GM18861 (cell line): ENCODE results near the gene GBP5.
A peak's percentile ranks its signal among the peaks of the same experiment; 100 is the strongest.
"Not testable (repeated sequence)": the region's sequence is repeated elsewhere in the genome, so short reads cannot be mapped to it uniquely, and the experiment has no call there.

Source experiments
- ATAC-seq: cut with Tn5 transposase; IDR thresholded peaks from one replicate; pipeline ENCODE4 v1.9.1; 2021; ENCODE audit not compliant: unreplicated experiment

Gene GBP5

GRCh38 chr1:89284078-89284763 lies 11.6 kb upstream of the GBP5 start:
- not testable (repeated sequence) for ATAC-seq

- ATAC-seq, result no peak
Measured at GRCh38 chr1:89280766-89281165, 8.1 kb upstream of the GBP5 start.

- ATAC-seq, result peak; percentile 39
Measured at GRCh38 chr1:89279011-89279466, 6.4 kb upstream of the GBP5 start.

GRCh38 chr1:89277725-89278124 lies 5.1 kb upstream of the GBP5 start:
- no peak for ATAC-seq

- ATAC-seq, result no peak
Measured at GRCh38 chr1:89276690-89277089, 4.0 kb upstream of the GBP5 start.

- no peak for ATAC-seq
Measured at GRCh38 chr1:89274411-89274857, 1.8 kb upstream of the GBP5 start.

- ATAC-seq, result no peak
Measured at GRCh38 chr1:89273324-89273778, 691 bp upstream of the GBP5 start.

- no peak for ATAC-seq
Measured at GRCh38 chr1:89271341-89272015, 1.2 kb downstream of the GBP5 start.

- no peak for ATAC-seq
Measured at GRCh38 chr1:89270423-89270822, 2.2 kb downstream of the GBP5 start.

- ATAC-seq, result no peak
Measured at GRCh38 chr1:89269277-89269676, 3.4 kb downstream of the GBP5 start.

- no peak for ATAC-seq
Measured at GRCh38 chr1:89262643-89263042, 10.0 kb downstream of the GBP5 start.

GRCh38 chr1:89261926-89262515 lies 10.6 kb downstream of the GBP5 start:
- no peak for ATAC-seq

- no peak for ATAC-seq
Measured at GRCh38 chr1:89260566-89261255, 11.9 kb downstream of the GBP5 start.

- ATAC-seq, result no peak
Measured at GRCh38 chr1:89260042-89260441, 12.6 kb downstream of the GBP5 start.

- no peak for ATAC-seq
Measured at GRCh38 chr1:89259283-89259971, 13.2 kb downstream of the GBP5 start.

- ATAC-seq, result no peak
Measured at GRCh38 chr1:89257041-89257440, 15.6 kb downstream of the GBP5 start.

- not testable (repeated sequence) for ATAC-seq
Measured at GRCh38 chr1:89255581-89255980, 17.1 kb downstream of the GBP5 start.

GRCh38 chr1:89254658-89255287 lies 17.9 kb downstream of the GBP5 start:
- ATAC-seq, result no peak

- ATAC-seq, result no peak
Measured at GRCh38 chr1:89243046-89243445, 29.6 kb downstream of the GBP5 start.
